ENCODE results near the gene C5orf15.
A peak's percentile ranks its signal among the peaks of the same experiment; 100 is the strongest.

Gene C5orf15

DNA sequence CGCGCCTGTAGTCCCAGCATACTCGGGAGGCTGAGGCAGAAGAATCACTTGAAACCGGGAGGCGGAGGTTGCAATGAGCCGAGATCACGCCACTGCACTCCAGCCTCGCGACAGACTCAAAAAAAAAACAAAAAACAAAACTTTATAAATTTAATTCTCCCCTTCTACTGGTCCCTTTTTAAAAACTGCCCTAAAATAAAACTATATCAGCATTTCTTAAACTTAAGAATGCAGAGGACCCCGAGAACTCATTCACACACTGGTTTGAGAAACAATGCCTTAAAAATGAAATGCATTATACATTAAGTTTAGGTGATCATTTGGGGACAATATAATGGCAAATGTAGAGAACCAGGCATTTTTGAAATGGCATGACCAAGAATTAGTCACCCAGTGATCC is 2.3 kb downstream of the C5orf15 start:
- TF ChIP-seq, protein P1, sequence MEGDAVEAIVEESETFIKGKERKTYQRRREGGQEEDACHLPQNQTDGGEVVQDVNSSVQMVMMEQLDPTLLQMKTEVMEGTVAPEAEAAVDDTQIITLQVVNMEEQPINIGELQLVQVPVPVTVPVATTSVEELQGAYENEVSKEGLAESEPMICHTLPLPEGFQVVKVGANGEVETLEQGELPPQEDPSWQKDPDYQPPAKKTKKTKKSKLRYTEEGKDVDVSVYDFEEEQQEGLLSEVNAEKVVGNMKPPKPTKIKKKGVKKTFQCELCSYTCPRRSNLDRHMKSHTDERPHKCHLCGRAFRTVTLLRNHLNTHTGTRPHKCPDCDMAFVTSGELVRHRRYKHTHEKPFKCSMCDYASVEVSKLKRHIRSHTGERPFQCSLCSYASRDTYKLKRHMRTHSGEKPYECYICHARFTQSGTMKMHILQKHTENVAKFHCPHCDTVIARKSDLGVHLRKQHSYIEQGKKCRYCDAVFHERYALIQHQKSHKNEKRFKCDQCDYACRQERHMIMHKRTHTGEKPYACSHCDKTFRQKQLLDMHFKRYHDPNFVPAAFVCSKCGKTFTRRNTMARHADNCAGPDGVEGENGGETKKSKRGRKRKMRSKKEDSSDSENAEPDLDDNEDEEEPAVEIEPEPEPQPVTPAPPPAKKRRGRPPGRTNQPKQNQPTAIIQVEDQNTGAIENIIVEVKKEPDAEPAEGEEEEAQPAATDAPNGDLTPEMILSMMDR (IDR thresholded peaks at IDR 0.05; ENCODE audit: low read depth, low read length, missing control alignments): no peak
- in situ Hi-C loops (cut with HindIII; ENCODE audit: low sequenced_read_pairs): no loop called here
- H3K4me3 ChIP-seq (ENCODE audit: low read depth, low read length): no peak overlapping the region
- DNase-seq (ENCODE audit: low read depth): no peak

GRCh38 chr5:133963493-133964128 is 4.8 kb downstream of the C5orf15 start:
- no peak for DNase-seq (ENCODE audit: low read depth)
- H3K4me3 ChIP-seq (ENCODE audit: low read depth, low read length): no peak overlapping the region
- TF ChIP-seq, protein P1 (IDR thresholded peaks at IDR 0.05; ENCODE audit: low read depth, low read length, missing control alignments): no peak
- in situ Hi-C loops (cut with HindIII; ENCODE audit: low sequenced_read_pairs): no loop called here

DNA sequence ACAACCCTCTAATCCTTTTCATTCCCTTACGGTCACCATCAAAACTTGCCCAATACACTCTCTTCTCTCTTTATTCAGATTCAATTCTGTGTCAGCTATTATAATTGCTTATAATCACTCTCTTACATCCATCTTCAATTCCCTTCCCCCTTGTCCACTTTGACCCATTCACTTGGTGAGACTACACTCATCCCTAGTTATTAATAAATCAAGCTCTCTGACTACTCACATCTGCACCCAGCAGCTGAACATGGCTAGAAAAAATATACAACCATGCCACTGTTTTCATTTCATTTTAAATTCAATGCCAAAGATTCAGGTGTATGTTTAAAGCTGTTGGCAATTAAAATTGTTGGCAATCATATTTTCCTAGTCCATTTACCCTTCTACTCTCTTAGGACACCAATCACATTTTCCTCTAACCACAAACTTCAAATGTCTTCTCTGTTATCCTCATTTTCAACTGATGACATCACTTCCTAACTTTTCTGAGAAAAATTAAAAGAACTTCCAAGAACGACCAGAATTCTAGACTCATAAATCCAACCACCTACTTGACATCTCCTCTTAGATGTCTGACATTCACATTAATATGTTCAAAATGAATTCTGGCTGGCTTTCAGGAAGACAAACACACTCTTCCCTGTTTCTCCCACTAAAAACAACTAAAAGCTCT is 5.5 kb downstream of the C5orf15 start:
- DNase-seq (ENCODE audit: low read depth): peak; percentile 43
- in situ Hi-C loops (cut with HindIII; ENCODE audit: low sequenced_read_pairs): no loop called here
- H3K4me3 ChIP-seq (ENCODE audit: low read depth, low read length): no peak overlapping the region
- TF ChIP-seq, protein P1 (IDR thresholded peaks at IDR 0.05; ENCODE audit: low read depth, low read length, missing control alignments): no peak

DNA sequence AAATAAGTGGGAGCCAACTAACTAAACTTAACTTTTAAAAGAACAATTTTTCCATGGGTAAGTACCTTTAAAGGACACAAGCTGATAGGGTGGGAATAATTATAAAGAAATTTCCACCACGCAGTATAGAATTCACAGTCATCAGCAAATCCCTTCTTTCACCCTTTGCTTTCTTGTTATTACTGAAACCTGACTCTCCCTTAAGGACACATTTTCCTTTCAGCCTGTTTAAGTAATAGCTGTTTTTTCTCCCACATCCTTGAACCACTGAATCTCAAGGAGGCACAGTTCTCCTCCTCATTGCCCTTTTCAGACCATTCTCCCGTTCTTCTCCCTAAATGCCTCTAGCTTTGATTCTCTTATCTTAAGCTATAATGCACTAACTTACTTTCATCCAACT is 6.3 kb downstream of the C5orf15 start:
- DNase-seq (ENCODE audit: low read depth): no peak
- in situ Hi-C loops (cut with HindIII; ENCODE audit: low sequenced_read_pairs): no loop called here
- no peak overlapping the region for H3K4me3 ChIP-seq (ENCODE audit: low read depth, low read length)
- TF ChIP-seq, protein P1 (IDR thresholded peaks at IDR 0.05; ENCODE audit: low read depth, low read length, missing control alignments): no peak

- H3K4me3 ChIP-seq (ENCODE audit: low read depth, low read length): no peak overlapping the region
- in situ Hi-C loops (cut with HindIII; ENCODE audit: low sequenced_read_pairs): no loop called here
- no peak for DNase-seq (ENCODE audit: low read depth)
- TF ChIP-seq, protein P1 (IDR thresholded peaks at IDR 0.05; ENCODE audit: low read depth, low read length, missing control alignments): no peak
These were observed 8.8 kb downstream of the C5orf15 start for GRCh38 chr5:133959643-133960042.

GRCh38 chr5:133957591-133957990 is 10.8 kb downstream of the C5orf15 start:
- DNase-seq (ENCODE audit: low read depth): no peak
- in situ Hi-C loops (cut with HindIII; ENCODE audit: low sequenced_read_pairs): no loop called here
- no peak overlapping the region for H3K4me3 ChIP-seq (ENCODE audit: low read depth, low read length)
- TF ChIP-seq, protein P1 (IDR thresholded peaks at IDR 0.05; ENCODE audit: low read depth, low read length, missing control alignments): no peak

All from astrocyte of the cerebellum (primary cell).